Measurements from ENCODE around the gene CHMP4B. TPM values are rescaled to one million over a fixed set of nuclear protein-coding genes. Genes with fewer than 3 reads are reported as not detected.

Gene CHMP4B
- total and polyA plus RNA-seq, 2 donors (not counting 1 experiment from before 2014, with no cell fraction given) = 62.3 to 83.9 TPM

- no peaks in the 10 kb centered on the region for H3K36me3 ChIP-seq (replicated peaks in 1 of 2; ENCODE audit: control extremely low read depth in 1 of 2, control insufficient read depth in 1 of 2, extremely low read depth in 1 of 2, insufficient read depth in 2 of 2, low read length in 1 of 2)
- no peaks in the 10 kb centered on the region for H4K20me1 ChIP-seq (ENCODE audit: control insufficient read depth, insufficient read depth, low read length, poor library complexity, severe bottlenecking)
- H3K27me3 Mint-ChIP-seq = peaks cover 40% of the 10 kb centered on the region
- H3K9me3 Mint-ChIP-seq (ENCODE audit: insufficient read depth) = no peaks in the 10 kb centered on the region
- peaks cover 0 to 17% (median 3%) of the 10 kb centered on the region in 4 experiments for H3K27me3 ChIP-seq (replicated peaks in 1 of 4; ENCODE audit: control extremely low read depth in 1 of 4, control insufficient read depth in 3 of 4, insufficient read depth in 4 of 4, low read length in 3 of 4)
- H3K27ac Mint-ChIP-seq = no peak overlapping the region
- CTCF ChIA-PET = interaction anchor here (3.0 kb wide), 1 partner anchor 170 kb away, joined by 12 read pairs; no protein-coding TSS in a partner anchor
- H3K4me3 ChIP-seq (ENCODE audit: control extremely low read depth in 1 of 5, extremely low read depth in 1 of 5, insufficient read depth in 1 of 5, low read depth in 2 of 5, low read length in 4 of 5) = no peak overlapping the region
- no peak overlapping the region for H3K4me3 Mint-ChIP-seq
- TF ChIP-seq EZH2 (IDR thresholded peaks at IDR 0.05; ENCODE audit: borderline replicate concordance, insufficient read depth, low read depth, low read length, poor library complexity, severe bottlenecking) (no peak), CTCF (IDR thresholded peaks at IDR 0.05) (no peak)
- no peaks in the 10 kb centered on the region for H3K79me2 ChIP-seq (ENCODE audit: control insufficient read depth, insufficient read depth, low read length)
- DNase-seq = no peak
- no peaks in the 10 kb centered on the region for H3K4me1 ChIP-seq (ENCODE audit: control insufficient read depth in 2 of 2, insufficient read depth in 2 of 2, low read length in 2 of 2)
- ATAC-seq (ENCODE audit: low read depth) = no peak
- no peak overlapping the region for H3K27ac ChIP-seq (ENCODE audit: low read length in 2 of 2)
- H3K4me2 ChIP-seq (replicated peaks; ENCODE audit: low read depth, low read length, poor library complexity, severe bottlenecking) = no peak overlapping the region
- no peaks in the 10 kb centered on the region for H3K4me1 Mint-ChIP-seq
- POLR2A ChIA-PET = no interaction called here
- H3K9me3 ChIP-seq (ENCODE audit: control extremely low read depth in 1 of 3, control insufficient read depth in 2 of 3, insufficient read depth in 1 of 3, low read length in 2 of 3) = peaks cover 0 to 1% (median 0%) of the 10 kb centered on the region in 3 donors
- no peak overlapping the region for H3K9ac ChIP-seq (ENCODE audit: low read length)
- no peak overlapping the region for H2AFZ ChIP-seq (ENCODE audit: insufficient read depth, low read depth, low read length, poor library complexity, severe bottlenecking)
- WGBS (ENCODE audit: insufficient coverage) = 91% methylated on average over 7 of the region's 7 CpGs
- intact Hi-C loops (cut with micrococcal nuclease) = no loop called here
Observed at GRCh38 chr20:33899106-33899505, 88.0 kb downstream of the CHMP4B start.

- DNase-seq (no peak), ATAC-seq (ENCODE audit: low read depth) (no peak)
- Mint-ChIP-seq H3K27ac (no peak overlapping the region), H3K27me3 (peaks cover 33% of the 10 kb centered on the region), H3K4me1 (no peaks in the 10 kb centered on the region), H3K4me3 (no peak overlapping the region), H3K9me3 (ENCODE audit: insufficient read depth) (no peaks in the 10 kb centered on the region)
- intact Hi-C loops (cut with micrococcal nuclease) = no loop called here
- TF ChIP-seq CTCF (IDR thresholded peaks at IDR 0.05) (no peak), EZH2 (IDR thresholded peaks at IDR 0.05; ENCODE audit: borderline replicate concordance, insufficient read depth, low read depth, low read length, poor library complexity, severe bottlenecking) (no peak)
- 63% methylated on average over 10 of the region's 10 CpGs for WGBS (ENCODE audit: insufficient coverage)
- POLR2A ChIA-PET = no interaction called here
- Histone ChIP-seq H3K4me1 (ENCODE audit: control insufficient read depth in 2 of 2, insufficient read depth in 2 of 2, low read length in 2 of 2) (no peaks in the 10 kb centered on the region), H3K36me3 (replicated peaks in 1 of 2; ENCODE audit: control extremely low read depth in 1 of 2, control insufficient read depth in 1 of 2, extremely low read depth in 1 of 2, insufficient read depth in 2 of 2, low read length in 1 of 2) (no peaks in the 10 kb centered on the region), H4K20me1 (ENCODE audit: control insufficient read depth, insufficient read depth, low read length, poor library complexity, severe bottlenecking) (no peaks in the 10 kb centered on the region), H3K4me2 (replicated peaks; ENCODE audit: low read depth, low read length, poor library complexity, severe bottlenecking) (no peak overlapping the region), H3K27me3 (replicated peaks in 1 of 4; ENCODE audit: control extremely low read depth in 1 of 4, control insufficient read depth in 3 of 4, insufficient read depth in 4 of 4, low read length in 3 of 4) (peaks cover 0 to 17% (median 3%) of the 10 kb centered on the region in 4 experiments), H2AFZ (ENCODE audit: insufficient read depth, low read depth, low read length, poor library complexity, severe bottlenecking) (no peak overlapping the region), H3K9ac (ENCODE audit: low read length) (no peak overlapping the region), H3K9me3 (ENCODE audit: control extremely low read depth in 1 of 3, control insufficient read depth in 2 of 3, insufficient read depth in 1 of 3, low read length in 2 of 3) (peaks cover 0 to 1% (median 0%) of the 10 kb centered on the region in 3 donors), H3K4me3 (ENCODE audit: control extremely low read depth in 1 of 5, extremely low read depth in 1 of 5, insufficient read depth in 1 of 5, low read depth in 2 of 5, low read length in 4 of 5) (no peak overlapping the region), H3K79me2 (ENCODE audit: control insufficient read depth, insufficient read depth, low read length) (no peaks in the 10 kb centered on the region), H3K27ac (ENCODE audit: low read length in 2 of 2) (no peak overlapping the region)
- CTCF ChIA-PET = no interaction called here
Observed at GRCh38 chr20:33900521-33901131, 89.5 kb downstream of the CHMP4B start.

All from B cell (primary cell).